Suppressor macrophage treated with lipopolysaccharide for 1 hour (primary cell): ENCODE measurements around the gene OR3A1.
"Not testable (repeated sequence)": the region's sequence is repeated elsewhere in the genome, so short reads cannot be mapped to it uniquely, and the experiment has no call there.

ENCODE experiments used
- DNase-seq, 3 donors: peaks; one replicate each; pipeline ENCODE4 v3.0.0-alpha.2; 2020 to 2022

Gene OR3A1

DNA sequence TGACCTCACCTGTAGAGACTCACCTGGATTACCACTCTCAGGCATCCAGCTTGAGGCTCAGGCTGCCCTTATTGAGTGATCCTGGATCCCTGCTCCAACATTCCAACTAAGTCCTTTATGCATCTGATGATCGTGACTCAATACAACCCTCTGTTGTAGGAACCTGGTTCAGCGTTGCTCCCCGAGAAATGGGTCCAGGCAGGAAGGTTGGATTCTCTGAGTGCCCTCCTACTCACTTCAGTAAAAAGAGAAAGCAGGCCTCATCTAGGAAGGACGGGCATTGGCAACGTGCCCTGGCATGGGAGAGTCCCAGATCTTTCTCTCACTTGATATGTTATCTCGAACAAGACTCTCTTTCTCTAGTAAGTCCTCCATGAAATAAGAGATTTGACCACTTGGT is at the start of gene OR3A1:
Gene OR3A1 (minus strand): TSS at position 101 of the 400 bp plus-strand sequence. CDS start 5,778 bp downstream, outside the sequence.
- no peak for DNase-seq

- not testable (repeated sequence) for DNase-seq
Observed at GRCh38 chr17:3342782-3343181, 44.6 kb upstream of the OR3A1 start.

- DNase-seq: peak in 2 of 3 donors; percentile 1 to 3
Observed at GRCh38 chr17:3335876-3336275, 37.7 kb upstream of the OR3A1 start.

DNA sequence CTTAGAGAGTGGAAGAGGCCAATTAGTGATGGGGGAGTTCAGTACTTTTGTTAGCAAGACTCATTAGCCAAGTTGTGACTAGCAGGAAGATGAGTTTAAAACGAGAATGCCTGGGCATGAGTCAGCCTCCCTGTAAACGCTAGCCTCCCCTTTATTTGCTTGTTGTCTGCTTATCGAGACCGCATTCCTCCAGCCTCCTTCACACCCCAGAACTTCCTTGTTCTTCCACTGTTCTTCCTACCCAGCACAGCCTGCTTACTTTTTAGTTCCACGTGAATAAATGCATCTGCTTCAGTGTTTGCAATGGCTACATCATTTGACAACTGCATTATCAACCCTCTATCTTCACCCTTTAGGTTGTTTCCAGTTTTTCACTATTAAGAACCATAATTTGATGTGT is 20.2 kb upstream of the OR3A1 start:
- DNase-seq: no peak

DNA sequence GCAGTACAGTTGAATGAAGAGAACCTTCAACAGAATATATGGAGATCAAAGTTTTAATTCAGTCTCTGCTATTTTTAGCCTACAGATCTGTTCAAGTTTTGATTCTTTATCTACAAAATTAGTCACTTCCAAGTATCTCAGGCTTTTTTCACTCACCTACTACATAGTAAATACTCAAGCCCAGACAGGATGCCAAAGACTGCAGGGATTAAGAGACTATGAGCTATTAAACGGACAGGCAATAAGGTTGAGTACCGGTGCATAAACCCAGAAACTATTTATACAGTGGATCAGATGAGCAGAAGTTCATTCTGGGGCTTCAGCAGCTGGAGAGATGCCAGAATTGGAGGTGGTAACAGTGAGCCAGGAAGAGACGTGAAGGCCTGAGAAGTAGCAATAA is 18.7 kb upstream of the OR3A1 start:
- no peak for DNase-seq

- no peak for DNase-seq
Observed at GRCh38 chr17:3308603-3309002, 10.4 kb upstream of the OR3A1 start.

DNA sequence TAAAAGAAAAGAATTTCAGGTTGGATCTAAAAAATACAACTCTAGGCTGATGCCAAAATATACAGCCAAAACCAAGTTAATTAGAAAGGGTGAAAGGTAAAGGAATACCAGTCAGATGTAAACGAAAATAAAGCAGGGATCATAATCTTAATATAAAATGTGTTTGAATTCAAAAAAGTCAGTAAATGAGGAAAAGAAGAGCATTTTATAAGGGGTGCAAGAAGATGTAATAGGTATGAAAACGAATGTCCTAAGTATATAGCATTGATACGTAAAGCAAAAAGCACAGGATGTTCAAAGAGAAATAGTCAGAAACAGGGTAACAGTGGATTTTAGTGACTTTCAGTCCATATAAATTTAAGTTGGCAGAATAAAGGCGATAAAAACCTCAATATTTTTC is 2.5 kb downstream of the OR3A1 start:
- DNase-seq: no peak

DNA sequence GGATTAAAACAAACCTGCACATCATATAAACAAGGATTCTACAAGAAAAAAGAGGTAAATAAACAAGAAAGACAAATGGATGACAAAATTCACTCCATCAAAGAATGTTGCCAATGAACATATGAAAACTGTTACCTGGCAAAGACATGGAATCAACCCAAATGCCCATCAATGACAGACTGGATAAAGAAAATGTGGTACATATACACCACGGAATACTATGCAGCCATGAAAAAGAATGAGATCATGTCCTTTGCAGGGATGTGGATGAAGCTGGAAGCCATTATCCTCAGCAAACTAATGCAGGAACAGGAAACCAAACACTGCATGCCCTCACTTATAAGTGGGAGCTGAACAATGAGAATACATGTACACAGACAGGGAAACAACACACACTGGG is 4.6 kb downstream of the OR3A1 start:
- not testable (repeated sequence) for DNase-seq

- DNase-seq: peak in 1 of 3 donors; percentile 11
Observed at GRCh38 chr17:3282901-3283300, 15.3 kb downstream of the OR3A1 start.

- peak in 1 of 3 donors; percentile 17 for DNase-seq
Observed at GRCh38 chr17:3276126-3276525, 22.0 kb downstream of the OR3A1 start.

GRCh38 chr17:3271072-3271848 is 26.9 kb downstream of the OR3A1 start:
- DNase-seq: peak; percentile 70 to 78 (median 76)

DNA sequence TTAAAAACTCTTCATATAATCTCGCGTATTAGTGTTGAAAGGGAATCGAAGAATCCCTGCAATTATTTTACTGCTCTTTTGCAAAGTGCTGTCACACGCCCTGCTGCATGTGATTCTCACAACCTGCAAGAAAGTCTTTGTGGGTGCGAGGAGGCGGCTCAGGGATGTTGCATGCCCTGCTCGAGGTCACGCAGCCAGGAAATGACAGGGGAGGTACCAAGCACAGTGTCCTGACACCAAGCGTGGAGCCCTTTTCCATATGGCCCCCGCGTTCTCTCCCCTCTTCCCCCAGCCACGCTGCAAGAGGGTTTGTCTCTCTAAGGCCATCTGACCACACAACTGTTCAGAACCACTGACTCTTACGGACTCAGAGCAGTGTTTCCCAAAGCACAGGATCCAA is 37.6 kb downstream of the OR3A1 start:
- no peak for DNase-seq

- DNase-seq: no peak
Observed at GRCh38 chr17:3260163-3260562, 38.0 kb downstream of the OR3A1 start.

GRCh38 chr17:3256575-3256974 is 41.6 kb downstream of the OR3A1 start:
- DNase-seq: no peak

GRCh38 chr17:3249013-3249412 is 49.1 kb downstream of the OR3A1 start:
- not testable (repeated sequence) for DNase-seq

- peak; percentile 19 to 52 (median 51) for DNase-seq
Observed at GRCh38 chr17:3244841-3245240, 53.3 kb downstream of the OR3A1 start.

GRCh38 chr17:3241044-3241443 is 57.1 kb downstream of the OR3A1 start:
- DNase-seq: not testable (repeated sequence)
